ENCODE measurements around the gene RNF220.

- TF ChIP-seq POLR2A (IDR thresholded peaks at IDR 0.05) = no peak
- no peak for TF ChIP-seq CTCF (IDR thresholded peaks at IDR 0.05)
Measured at GRCh38 chr1:44602634-44603628, 197.9 kb downstream of the RNF220 start.
